Neural cell (in vitro differentiated cells): ENCODE data around the gene PKM. TPM values are rescaled to one million over a fixed set of nuclear protein-coding genes. Genes with fewer than 3 reads are reported as not detected.

ENCODE experiments used
- H2AFZ ChIP-seq: fragments of 200-600, 300-800 bp; sonication (generic), shearing (Covaris generic); 2 replicates; pipeline ENCODE4 v1.6.0; 2014; ENCODE audit warnings: low read depth, mild to moderate bottlenecking, antibody characterized with exemption, low read length, moderate library complexity
- H3F3A ChIP-seq: fragments of 200-600 bp; shearing (Covaris generic); 2 replicates; pipeline ENCODE4 v1.6.1; 2016; ENCODE audit warnings: mild to moderate bottlenecking, moderate library complexity, mixed read lengths, antibody characterized with exemption, low read length; ENCODE audit not compliant: insufficient read depth, poor library complexity, severe bottlenecking
- H3K27ac ChIP-seq: fragments of 200-600, 300-800 bp; sonication (generic), shearing (Covaris generic); 2 replicates; pipeline ENCODE4 v1.5.1; 2014; ENCODE audit warnings: mild to moderate bottlenecking, low read length, moderate library complexity
- H3K27me3 ChIP-seq: fragments of 300-800, 200-600 bp; sonication (generic), shearing (Covaris generic); 2 replicates; pipeline ENCODE4 v1.6.0; 2014; ENCODE audit warnings: mild to moderate bottlenecking, low read depth, low read length, moderate library complexity; ENCODE audit not compliant: insufficient read depth
- H3K36me3 ChIP-seq: fragments of 300-800, 200-600 bp; sonication (generic), shearing (Covaris generic); 2 replicates; pipeline ENCODE4 v1.5.1; 2014; ENCODE audit warnings: mild to moderate bottlenecking, antibody characterized with exemption, low read length, moderate library complexity; ENCODE audit not compliant: insufficient read depth
- H3K4me2 ChIP-seq: fragments of 300-800, 200-600 bp; sonication (generic), shearing (Covaris generic); 2 replicates; pipeline ENCODE4 v1.6.0; 2014; ENCODE audit warnings: mild to moderate bottlenecking, low read length
- H3K4me3 ChIP-seq: fragments of 300-800, 200-600 bp; sonication (generic), shearing (Covaris generic); 2 replicates; pipeline ENCODE4 v1.5.1; 2014; ENCODE audit warnings: mild to moderate bottlenecking, low read length, moderate library complexity
- H3K79me2 ChIP-seq: fragments of 200-600 bp; shearing (Covaris generic); replicated peaks from 2 replicates; pipeline ENCODE4 v1.6.0; 2014; ENCODE audit warnings: mild to moderate bottlenecking, low read length, moderate library complexity; ENCODE audit not compliant: insufficient read depth
- H3K9ac ChIP-seq: fragments of 300-800, 200-600 bp; sonication (generic), shearing (Covaris generic); 2 replicates; pipeline ENCODE4 v1.6.1; 2016; ENCODE audit warnings: mild to moderate bottlenecking, low read length, mixed read lengths
- H3K9me2 ChIP-seq: fragments of 200-600 bp; shearing (Covaris generic); 2 replicates; pipeline ENCODE4 v1.6.1; 2016; ENCODE audit warnings: mild to moderate bottlenecking, low read length, mixed read lengths; ENCODE audit not compliant: insufficient read depth
- H3K9me3 ChIP-seq: fragments of 200-600, 300-800 bp; sonication (generic), shearing (Covaris generic); 2 replicates; pipeline ENCODE4 v1.6.1; 2016; ENCODE audit warnings: mild to moderate bottlenecking, mixed run types, low read length, moderate library complexity, mixed read lengths
- H4K20me1 ChIP-seq: fragments of 200-600 bp; shearing (Covaris generic); 2 replicates; pipeline ENCODE4 v1.6.1; 2016; ENCODE audit warnings: mild to moderate bottlenecking, mixed run types; ENCODE audit not compliant: insufficient read depth
- CTCF ChIP-seq: fragments of 450-650 bp; IDR thresholded peaks from 2 replicates; pipeline ENCODE4 v1.5.1; 2014; ENCODE audit warnings: antibody characterized with exemption, mild to moderate bottlenecking, moderate library complexity; ENCODE audit not compliant: poor library complexity, severe bottlenecking
- EP300 ChIP-seq: fragments of 450-650 bp; conservative IDR thresholded peaks from 2 replicates; pipeline ENCODE4 v1.6.1; 2014; ENCODE audit warnings: antibody characterized with exemption, mild to moderate bottlenecking, moderate library complexity; ENCODE audit not compliant: poor library complexity, severe bottlenecking
- EZH2 ChIP-seq: fragments of 200-600, 300-800 bp; shearing (Covaris generic), sonication (generic); IDR thresholded peaks from 2 replicates; pipeline ENCODE4 v1.6.1; 2014; ENCODE audit warnings: antibody characterized with exemption, low read length, borderline replicate concordance, mild to moderate bottlenecking; ENCODE audit not compliant: insufficient read depth, poor library complexity, severe bottlenecking
- MXI1 ChIP-seq: fragments of 450-650 bp; conservative IDR thresholded peaks from 2 replicates; pipeline ENCODE4 v1.6.1; 2014; ENCODE audit warnings: antibody characterized with exemption, mild to moderate bottlenecking; ENCODE audit not compliant: poor library complexity, severe bottlenecking
- POLR2AphosphoS5 ChIP-seq: IDR thresholded peaks from 2 replicates; pipeline ENCODE4 v1.6.1; 2012
- RAD21 ChIP-seq: fragments of 450-650 bp; conservative IDR thresholded peaks from 2 replicates; pipeline ENCODE4 v1.6.1; 2014; ENCODE audit warnings: antibody characterized with exemption, mild to moderate bottlenecking, moderate library complexity
- REST ChIP-seq: IDR thresholded peaks from 2 replicates; pipeline ENCODE4 v1.6.1; 2012; ENCODE audit warnings: borderline replicate concordance
- SMC3 ChIP-seq: fragments of 450-650 bp; conservative IDR thresholded peaks from 2 replicates; pipeline ENCODE4 v1.6.1; 2014; ENCODE audit warnings: antibody characterized with exemption, mild to moderate bottlenecking, moderate library complexity; ENCODE audit not compliant: poor library complexity
- TAF1 ChIP-seq: IDR thresholded peaks from 2 replicates; pipeline ENCODE4 v1.6.1; 2012; ENCODE audit warnings: low read depth
- polyA plus RNA-seq: library from polyadenylated mRNA; depleted of rRNA; stranded (reverse); fragments of >200 nt; gene quantifications from 2 replicates; pipeline ENCODE4 v1.2.3, GENCODE V29; 2014

Gene PKM
- polyA plus RNA-seq, 1 donor from 2014 or later = 361 TPM

- TF ChIP-seq CTCF = no peak
Observed at GRCh38 chr15:72237029-72237852, 6.3 kb upstream of the PKM start (continued).

- Histone ChIP-seq H3K27ac (no peak overlapping the region), H3K9me3 (no peaks in the 10 kb centered on the region), H3K9ac (no peak overlapping the region), H3K4me3 (no peak overlapping the region), H3F3A (no peaks in the 10 kb centered on the region), H4K20me1 (no peaks in the 10 kb centered on the region), H3K27me3 (no peaks in the 10 kb centered on the region), H3K79me2 (no peaks in the 10 kb centered on the region), H2AFZ (no peak overlapping the region), H3K9me2 (no peaks in the 10 kb centered on the region), H3K36me3 (no peaks in the 10 kb centered on the region), H3K4me2 (no peak overlapping the region)
- TF ChIP-seq SMC3 (no peak), CTCF (no peak), EP300 (no peak), EZH2 (no peak), TAF1 (no peak), POLR2AphosphoS5 (no peak), MXI1 (no peak), RAD21 (no peak), REST (no peak)
Observed at GRCh38 chr15:72236381-72237003, 5.5 kb upstream of the PKM start.
